Measurements from ENCODE around the gene RTP5.
"Not testable (repeated sequence)": the region's sequence is repeated elsewhere in the genome, so short reads cannot be mapped to it uniquely, and the experiment has no call there.

RTP5 gene

GRCh38 chr2:241912021-241912555 is 42.6 kb downstream of the RTP5 start:
- Histone ChIP-seq H3K27ac (ENCODE audit: low read length) (no peak overlapping the region), H3K4me1 (ENCODE audit: control insufficient read depth in 1 of 2, insufficient read depth in 2 of 2, low read length in 2 of 2) (no peaks in the 10 kb centered on the region), H3K9me3 (ENCODE audit: control insufficient read depth in 1 of 2, low read length in 2 of 2) (peaks cover 0 to 6% of the 10 kb centered on the region in 2 donors), H3K36me3 (ENCODE audit: control insufficient read depth in 1 of 2, insufficient read depth in 2 of 2, low read length in 2 of 2) (no peaks in the 10 kb centered on the region), H3K4me3 (ENCODE audit: low read depth in 1 of 2, low read length in 2 of 2) (no peak overlapping the region), H3K27me3 (ENCODE audit: low read depth, low read length) (no peaks in the 10 kb centered on the region)

GRCh38 chr2:241913703-241914102 is 44.2 kb downstream of the RTP5 start:
- H3K4me1 ChIP-seq (ENCODE audit: control insufficient read depth in 1 of 2, insufficient read depth in 2 of 2, low read length in 2 of 2) = no peaks in the 10 kb centered on the region
- no peaks in the 10 kb centered on the region for H3K27me3 ChIP-seq (ENCODE audit: low read depth, low read length)
- no peaks in the 10 kb centered on the region for H3K36me3 ChIP-seq (ENCODE audit: control insufficient read depth in 1 of 2, insufficient read depth in 2 of 2, low read length in 2 of 2)
- H3K9me3 ChIP-seq (ENCODE audit: control insufficient read depth in 1 of 2, low read length in 2 of 2) = peaks cover 0 to 6% of the 10 kb centered on the region in 2 donors
- no peak overlapping the region for H3K4me3 ChIP-seq (ENCODE audit: low read depth in 1 of 2, low read length in 2 of 2)
- H3K27ac ChIP-seq (ENCODE audit: low read length) = no peak overlapping the region

GRCh38 chr2:241914542-241914941 is 45.0 kb downstream of the RTP5 start:
- Histone ChIP-seq H3K36me3 (ENCODE audit: control insufficient read depth in 1 of 2, insufficient read depth in 2 of 2, low read length in 2 of 2) (no peaks in the 10 kb centered on the region), H3K4me3 (ENCODE audit: low read depth in 1 of 2, low read length in 2 of 2) (no peak overlapping the region), H3K27ac (ENCODE audit: low read length) (no peak overlapping the region), H3K27me3 (ENCODE audit: low read depth, low read length) (no peaks in the 10 kb centered on the region), H3K9me3 (ENCODE audit: control insufficient read depth in 1 of 2, low read length in 2 of 2) (peaks cover 0 to 6% of the 10 kb centered on the region in 2 donors), H3K4me1 (ENCODE audit: control insufficient read depth in 1 of 2, insufficient read depth in 2 of 2, low read length in 2 of 2) (no peaks in the 10 kb centered on the region)

- not testable (repeated sequence) for H3K4me1 ChIP-seq (ENCODE audit: control insufficient read depth in 1 of 2, insufficient read depth in 2 of 2, low read length in 2 of 2)
Observed at GRCh38 chr2:241921631-241922030, 52.1 kb downstream of the RTP5 start.

GRCh38 chr2:241922411-241922810 is 52.9 kb downstream of the RTP5 start:
- H3K36me3 ChIP-seq (ENCODE audit: control insufficient read depth in 1 of 2, insufficient read depth in 2 of 2, low read length in 2 of 2) = no peaks in the 10 kb centered on the region
- no peak overlapping the region for H3K27ac ChIP-seq (ENCODE audit: low read length)
- H3K4me3 ChIP-seq (ENCODE audit: low read depth in 1 of 2, low read length in 2 of 2) = no peak overlapping the region
- no peaks in the 10 kb centered on the region for H3K9me3 ChIP-seq (ENCODE audit: control insufficient read depth in 1 of 2, low read length in 2 of 2)
- no peaks in the 10 kb centered on the region for H3K4me1 ChIP-seq (ENCODE audit: control insufficient read depth in 1 of 2, insufficient read depth in 2 of 2, low read length in 2 of 2)
- H3K27me3 ChIP-seq (ENCODE audit: low read depth, low read length) = no peaks in the 10 kb centered on the region

More at GRCh38 chr2:241921631-241922030, 52.1 kb downstream of the RTP5 start:
- not testable (repeated sequence) for H3K27me3 ChIP-seq (ENCODE audit: low read depth, low read length); H3K9me3 ChIP-seq (ENCODE audit: control insufficient read depth in 1 of 2, low read length in 2 of 2); H3K36me3 ChIP-seq (ENCODE audit: control insufficient read depth in 1 of 2, insufficient read depth in 2 of 2, low read length in 2 of 2); H3K27ac ChIP-seq (ENCODE audit: low read length); H3K4me3 ChIP-seq (ENCODE audit: low read depth in 1 of 2, low read length in 2 of 2)

GRCh38 chr2:241922816-241923601 is 53.5 kb downstream of the RTP5 start:
- not testable (repeated sequence) for H3K4me3 ChIP-seq (ENCODE audit: low read depth in 1 of 2, low read length in 2 of 2); H3K27me3 ChIP-seq (ENCODE audit: low read depth, low read length); H3K4me1 ChIP-seq (ENCODE audit: control insufficient read depth in 1 of 2, insufficient read depth in 2 of 2, low read length in 2 of 2); H3K36me3 ChIP-seq (ENCODE audit: control insufficient read depth in 1 of 2, insufficient read depth in 2 of 2, low read length in 2 of 2); H3K27ac ChIP-seq (ENCODE audit: low read length); H3K9me3 ChIP-seq (ENCODE audit: control insufficient read depth in 1 of 2, low read length in 2 of 2)
